Thyroid gland (tissue), 4 donors: ENCODE data around the gene NEURL1. TPM values are rescaled to one million over a fixed set of nuclear protein-coding genes. Genes with fewer than 3 reads are reported as not detected.

Experiments used
- DNase-seq, 2 donors: peaks; one replicate each; pipeline ENCODE4 v3.0.0-alpha.2; 2019
- H3K27ac ChIP-seq, 3 donors: fragments of 200-600 bp; sonication (generic); 1 replicate in 2 of 3; 2 replicates in 1 of 3; pipeline ENCODE4 v1.5.1; 2016 to 2019; ENCODE audit warnings: mild to moderate bottlenecking in 1 of 3, moderate library complexity in 1 of 3
- H3K27me3 ChIP-seq: fragments of 200-600 bp; sonication (generic); one replicate; pipeline ENCODE4 v1.5.1; 2019
- H3K36me3 ChIP-seq, 2 donors: fragments of 200-600 bp; sonication (generic); one replicate each; pipeline ENCODE4 v1.5.1; 2016 to 2019
- H3K4me1 ChIP-seq, 2 donors: fragments of 200-600 bp; sonication (generic); one replicate each; pipeline ENCODE4 v1.5.1; 2017 to 2019
- H3K4me3 ChIP-seq, 3 donors: fragments of 200-600 bp; sonication (generic); replicated peaks in 1 of 3; 1 replicate in 2 of 3; 2 replicates in 1 of 3; pipeline ENCODE4 v1.5.1; 2016; ENCODE audit warnings: mild to moderate bottlenecking in 1 of 3
- H3K9me3 ChIP-seq: fragments of 200-600 bp; sonication (generic); one replicate; pipeline ENCODE4 v1.5.1; 2017
- POLR2A ChIP-seq, 2 donors: fragments of 450-650 bp; IDR thresholded peaks; one replicate each; pipeline ENCODE4 v1.6.1; 2017; ENCODE audit warnings: antibody characterized with exemption in 2 of 2, mild to moderate bottlenecking in 2 of 2, moderate library complexity in 1 of 2
- WGBS, 2 donors: methylation state at CpG; one replicate each; pipeline ENCODE4 v1.1.5; 2017; 5-methylcytosine and 5-hydroxymethylcytosine counted together
- intact Hi-C: fragments of 100-400 bp; cut with DNase I; formaldehyde crosslinking; loops from one replicate; pipeline ENCODE4 v1.15.1; 2023
- total RNA-seq, 4 donors: library from RNA; depleted of rRNA; stranded (reverse); fragments of >200 nt; gene quantifications; one replicate each; pipeline ENCODE4 v1.2.3, GENCODE V29; 2016
- TF ChIP-seq, protein P1 (sequence below), 6 experiments: fragments of 200-600 bp in 3 of 6; fragments of 450-650 bp in 3 of 6; sonication (generic) in 3 of 6; IDR thresholded peaks; one replicate each; pipeline ENCODE4 v1.5.1; 2016 to 2019; ENCODE audit warnings: antibody characterized with exemption in 6 of 6, mild to moderate bottlenecking in 2 of 6, inconsistent platforms in 1 of 6, moderate library complexity in 1 of 6

The NEURL1 gene
- total RNA-seq, 4 donors from 2014 or later: 1.1 TPM; not detected in 3

DNA sequence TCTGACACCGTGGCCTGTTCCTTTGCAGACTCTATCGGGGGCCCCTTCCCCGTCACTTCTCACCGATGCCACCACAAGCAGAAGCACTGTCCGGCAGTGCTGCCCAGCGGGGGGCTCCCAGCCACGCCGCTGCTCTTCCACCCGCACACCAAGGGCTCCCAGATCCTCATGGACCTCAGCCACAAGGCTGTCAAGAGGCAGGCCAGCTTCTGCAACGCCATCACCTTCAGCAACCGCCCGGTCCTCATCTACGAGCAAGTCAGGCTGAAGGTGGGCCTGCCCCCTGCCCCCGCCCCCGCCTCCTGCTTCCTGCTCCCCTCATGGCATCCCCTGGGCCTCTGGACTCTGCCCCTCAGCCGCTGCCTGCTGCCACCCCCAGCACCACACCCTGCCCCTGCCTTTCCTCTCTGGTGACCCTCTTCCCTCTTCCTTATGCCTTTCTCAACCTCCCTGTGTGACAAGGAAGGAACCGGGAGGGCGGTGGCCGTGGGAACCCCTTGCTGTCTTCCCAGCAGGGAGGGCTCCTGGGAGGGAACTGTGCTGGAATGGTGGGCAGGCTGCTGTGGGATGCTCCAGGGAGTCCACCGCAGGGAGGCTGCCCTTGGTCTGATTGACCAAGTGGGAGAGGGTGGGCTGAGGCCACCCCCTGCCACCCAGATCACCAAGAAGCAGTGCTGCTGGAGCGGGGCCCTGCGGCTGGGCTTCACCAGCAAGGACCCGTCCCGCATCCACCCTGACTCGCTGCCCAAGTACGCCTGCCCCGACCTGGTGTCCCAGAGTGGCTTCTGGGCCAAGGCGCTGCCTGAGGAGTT is 77.5 kb downstream of the NEURL1 start:
- no peak for DNase-seq
- WGBS, 2 donors: 88 to 90% methylated on average over 20 to 22 of the region's 28 CpGs

DNA sequence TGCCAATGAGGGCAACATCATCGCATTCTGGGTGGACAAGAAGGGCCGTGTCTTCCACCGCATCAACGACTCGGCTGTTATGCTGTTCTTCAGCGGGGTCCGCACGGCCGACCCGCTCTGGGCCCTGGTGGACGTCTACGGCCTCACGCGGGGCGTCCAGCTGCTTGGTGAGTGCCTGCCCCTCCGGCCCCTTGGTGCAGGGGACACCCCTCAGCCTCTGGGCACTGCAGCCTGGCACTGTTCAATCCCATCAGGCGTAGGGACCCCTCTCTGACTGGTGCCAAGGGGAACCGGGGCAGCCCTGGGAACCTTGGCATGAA is 78.1 kb downstream of the NEURL1 start:
- Histone ChIP-seq H3K4me1 (no peaks in the 10 kb centered on the region), H3K9me3 (no peaks in the 10 kb centered on the region), H3K27me3 (no peaks in the 10 kb centered on the region), H3K27ac (no peak overlapping the region), H3K4me3 (no peak overlapping the region), H3K36me3 (no peaks in the 10 kb centered on the region)
- intact Hi-C loops: no loop called here
- TF ChIP-seq, protein P1, sequence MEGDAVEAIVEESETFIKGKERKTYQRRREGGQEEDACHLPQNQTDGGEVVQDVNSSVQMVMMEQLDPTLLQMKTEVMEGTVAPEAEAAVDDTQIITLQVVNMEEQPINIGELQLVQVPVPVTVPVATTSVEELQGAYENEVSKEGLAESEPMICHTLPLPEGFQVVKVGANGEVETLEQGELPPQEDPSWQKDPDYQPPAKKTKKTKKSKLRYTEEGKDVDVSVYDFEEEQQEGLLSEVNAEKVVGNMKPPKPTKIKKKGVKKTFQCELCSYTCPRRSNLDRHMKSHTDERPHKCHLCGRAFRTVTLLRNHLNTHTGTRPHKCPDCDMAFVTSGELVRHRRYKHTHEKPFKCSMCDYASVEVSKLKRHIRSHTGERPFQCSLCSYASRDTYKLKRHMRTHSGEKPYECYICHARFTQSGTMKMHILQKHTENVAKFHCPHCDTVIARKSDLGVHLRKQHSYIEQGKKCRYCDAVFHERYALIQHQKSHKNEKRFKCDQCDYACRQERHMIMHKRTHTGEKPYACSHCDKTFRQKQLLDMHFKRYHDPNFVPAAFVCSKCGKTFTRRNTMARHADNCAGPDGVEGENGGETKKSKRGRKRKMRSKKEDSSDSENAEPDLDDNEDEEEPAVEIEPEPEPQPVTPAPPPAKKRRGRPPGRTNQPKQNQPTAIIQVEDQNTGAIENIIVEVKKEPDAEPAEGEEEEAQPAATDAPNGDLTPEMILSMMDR (IDR thresholded peaks at IDR 0.05): no peak
- no peak for TF ChIP-seq POLR2A (IDR thresholded peaks at IDR 0.05)
- 88 to 98% methylated on average over 5 to 18 of the region's 18 CpGs for WGBS, 2 donors
- no peak for DNase-seq

More for the DNA sequence above, 77.5 kb downstream of the NEURL1 start:
- TF ChIP-seq, protein P1 (IDR thresholded peaks at IDR 0.05): no peak
- TF ChIP-seq POLR2A (IDR thresholded peaks at IDR 0.05): no peak
- Histone ChIP-seq H3K4me3 (no peak overlapping the region), H3K27ac (no peak overlapping the region), H3K36me3 (no peaks in the 10 kb centered on the region), H3K4me1 (no peaks in the 10 kb centered on the region), H3K27me3 (no peaks in the 10 kb centered on the region), H3K9me3 (no peaks in the 10 kb centered on the region)
- intact Hi-C loops: no loop called here

DNA sequence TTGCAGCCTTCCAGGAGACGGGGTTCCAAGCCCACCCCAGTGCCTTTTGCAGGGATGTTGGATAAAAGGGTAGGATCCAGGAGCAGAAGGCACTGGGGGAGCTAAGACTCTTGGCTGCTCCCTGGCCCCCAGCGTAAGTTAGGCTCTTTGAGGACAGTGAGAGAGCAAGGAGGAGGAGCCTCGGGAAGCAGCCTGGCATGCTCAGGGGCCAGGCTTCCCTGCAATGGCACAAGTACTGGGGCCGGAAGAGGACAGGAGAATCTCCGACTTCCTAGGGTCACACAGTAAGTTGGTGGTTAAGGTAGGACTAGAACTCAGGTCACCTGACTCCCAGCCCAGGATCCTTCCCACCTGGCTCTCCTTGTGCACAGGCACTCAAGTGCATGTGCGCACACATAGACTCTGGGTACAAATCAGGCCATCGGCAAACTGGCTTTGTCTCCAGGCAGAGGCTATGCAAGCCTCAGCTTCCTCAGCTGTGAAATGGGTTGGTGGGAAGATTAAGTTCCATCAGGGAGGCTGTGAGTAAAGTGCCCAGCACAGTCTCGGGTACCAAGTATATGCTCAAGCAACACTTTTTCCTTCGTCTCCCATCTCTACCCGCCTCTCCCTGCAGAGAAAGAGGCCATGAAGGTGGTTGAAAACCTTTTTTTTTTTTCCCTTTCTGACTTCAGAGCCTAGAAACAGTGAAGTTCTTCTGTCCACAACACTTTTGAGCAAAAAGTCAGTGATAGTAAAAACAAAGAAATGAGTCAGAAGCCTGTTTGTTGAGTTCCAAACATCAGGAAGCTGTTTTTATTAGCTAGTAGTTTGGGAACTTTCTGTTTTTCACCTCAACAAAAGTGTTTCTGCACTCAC is 79.1 kb downstream of the NEURL1 start:
- peak overlapping the region in 1 of 3 donors; percentile 15 for H3K27ac ChIP-seq
- WGBS, 2 donors: 80% methylated on average over 10 of the region's 10 CpGs
- no peaks in the 10 kb centered on the region for H3K36me3 ChIP-seq
- H3K9me3 ChIP-seq: no peaks in the 10 kb centered on the region
- H3K4me3 ChIP-seq: no peak overlapping the region
- no peaks in the 10 kb centered on the region for H3K4me1 ChIP-seq
- no peak for TF ChIP-seq POLR2A (IDR thresholded peaks at IDR 0.05)
- TF ChIP-seq, protein P1 (IDR thresholded peaks at IDR 0.05): no peak
- DNase-seq: no peak
- intact Hi-C loops: no loop called here
- no peaks in the 10 kb centered on the region for H3K27me3 ChIP-seq

DNA sequence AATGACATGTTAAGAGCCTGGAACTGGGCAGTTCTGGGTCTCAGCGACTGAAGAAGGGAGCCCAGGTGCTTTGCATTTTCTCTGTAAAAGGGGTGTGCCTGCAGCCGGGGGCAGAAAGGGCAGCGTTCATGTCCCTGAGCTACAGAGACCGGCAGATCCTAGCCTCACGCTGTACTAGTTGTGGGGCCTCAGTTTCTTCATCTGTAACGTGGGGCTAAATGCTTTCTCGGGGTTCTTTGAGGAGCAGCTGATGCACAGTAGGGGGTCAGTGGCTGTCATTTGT is 79.6 kb downstream of the NEURL1 start:
- H3K36me3 ChIP-seq: no peaks in the 10 kb centered on the region
- TF ChIP-seq, protein P1 (IDR thresholded peaks at IDR 0.05): no peak
- no peak for TF ChIP-seq POLR2A (IDR thresholded peaks at IDR 0.05)
- H3K4me1 ChIP-seq: no peaks in the 10 kb centered on the region
- WGBS, 2 donors: 69 to 81% methylated on average over 7 of the region's 7 CpGs
- DNase-seq: peak; percentile 13 to 28
- H3K9me3 ChIP-seq: no peaks in the 10 kb centered on the region
- no peak overlapping the region for H3K4me3 ChIP-seq
- H3K27ac ChIP-seq: peak overlapping the region in 1 of 3 donors; percentile 15
- H3K27me3 ChIP-seq: no peaks in the 10 kb centered on the region
- intact Hi-C loops: no loop called here
